Cerebellar nuclear complex (tissue), 1 donor: ENCODE measurements around the gene SH2D5.

Source experiments
- DNase-seq, 2 experiments: peaks; one replicate each; lab custom pipeline; 2025; lab: John Stamatoyannopoulos, UW

Gene SH2D5

GRCh38 chr1:20713440-20713839 is 19.1 kb downstream of the SH2D5 start:
- DNase-seq: no peak

GRCh38 chr1:20712215-20712577 is 20.3 kb downstream of the SH2D5 start:
- DNase-seq: no peak

GRCh38 chr1:20711285-20712214 is 21.0 kb downstream of the SH2D5 start:
- no peak for DNase-seq

- no peak for DNase-seq
These were observed 21.8 kb downstream of the SH2D5 start for GRCh38 chr1:20710469-20711284.

- no peak for DNase-seq
These were observed 22.6 kb downstream of the SH2D5 start for GRCh38 chr1:20709868-20710267.

- no peak for DNase-seq
These were observed 23.6 kb downstream of the SH2D5 start for GRCh38 chr1:20708891-20709290.

GRCh38 chr1:20708057-20708456 is 24.4 kb downstream of the SH2D5 start:
- DNase-seq: no peak

GRCh38 chr1:20706841-20707240 is 25.7 kb downstream of the SH2D5 start:
- no peak for DNase-seq

GRCh38 chr1:20705203-20705755 is 27.2 kb downstream of the SH2D5 start:
- no peak for DNase-seq

GRCh38 chr1:20704390-20705202 is 27.9 kb downstream of the SH2D5 start:
- no peak for DNase-seq

- DNase-seq: no peak
These were observed 29.3 kb downstream of the SH2D5 start for GRCh38 chr1:20703124-20703756.

- DNase-seq: no peak
These were observed 30.1 kb downstream of the SH2D5 start for GRCh38 chr1:20702416-20702815.

- DNase-seq: no peak
These were observed 30.7 kb downstream of the SH2D5 start for GRCh38 chr1:20701847-20702246.

- DNase-seq: no peak
These were observed 31.1 kb downstream of the SH2D5 start for GRCh38 chr1:20701446-20701845.

- DNase-seq: no peak
These were observed 31.8 kb downstream of the SH2D5 start for GRCh38 chr1:20700636-20701215.

GRCh38 chr1:20699558-20699957 is 32.9 kb downstream of the SH2D5 start:
- no peak for DNase-seq

- no peak for DNase-seq
These were observed 34.1 kb downstream of the SH2D5 start for GRCh38 chr1:20698195-20698910.

GRCh38 chr1:20697563-20697962 is 34.9 kb downstream of the SH2D5 start:
- DNase-seq: no peak

- DNase-seq: peak in 1 of 2 experiments; percentile 19
These were observed 35.8 kb downstream of the SH2D5 start for GRCh38 chr1:20696397-20697333.
